Mesenchymal stem cell (in vitro differentiated cells and primary cell): ENCODE data around the gene DPF3.
A peak's percentile ranks its signal among the peaks of the same experiment; 100 is the strongest.

Source experiments
- DNase-seq: peaks from one replicate; pipeline ENCODE4 v3.0.0-alpha.2; 2013
- H2AFZ ChIP-seq: one replicate; pipeline ENCODE4 v1.6.1; 2013; ENCODE audit warnings: low read depth, mild to moderate bottlenecking, control low read depth, inconsistent platforms, low read length, moderate library complexity
- H2AK5ac ChIP-seq: 2 replicates; pipeline ENCODE4 v1.6.1; 2013; ENCODE audit warnings: low read length, moderate library complexity, mild to moderate bottlenecking, inconsistent platforms; ENCODE audit not compliant: severe bottlenecking
- H2BK120ac ChIP-seq: one replicate; pipeline ENCODE4 v1.6.1; 2013; ENCODE audit warnings: low read depth, mild to moderate bottlenecking, inconsistent platforms, low read length, moderate library complexity
- H2BK12ac ChIP-seq, 2 experiments: one replicate each; pipeline ENCODE4 v1.6.1; 2013; ENCODE audit warnings: inconsistent platforms in 2 of 2, low read length in 2 of 2, mild to moderate bottlenecking in 2 of 2, moderate library complexity in 2 of 2, control low read depth in 1 of 2
- H2BK15ac ChIP-seq: one replicate; pipeline ENCODE4 v1.6.1; 2013; ENCODE audit warnings: mild to moderate bottlenecking, low read depth, inconsistent platforms; ENCODE audit not compliant: poor library complexity, severe bottlenecking
- H2BK5ac ChIP-seq: 2 replicates; pipeline ENCODE4 v1.6.1; 2013; ENCODE audit warnings: low read depth, mild to moderate bottlenecking, low read length, control low read depth, inconsistent platforms; ENCODE audit not compliant: poor library complexity, severe bottlenecking
- H3K14ac ChIP-seq, 2 experiments: one replicate each; pipeline ENCODE4 v1.6.1; 2013; ENCODE audit warnings: inconsistent platforms in 2 of 2, low read length in 2 of 2, control low read depth in 1 of 2, mild to moderate bottlenecking in 1 of 2, moderate library complexity in 1 of 2
- H3K18ac ChIP-seq, 2 experiments: one replicate each; pipeline ENCODE4 v1.6.1; 2013; ENCODE audit warnings: inconsistent platforms in 2 of 2, low read length in 2 of 2, control low read depth in 1 of 2, low read depth in 1 of 2, mild to moderate bottlenecking in 1 of 2
- H3K23ac ChIP-seq, 2 experiments: one replicate each; pipeline ENCODE4 v1.6.1; 2013; ENCODE audit warnings: inconsistent platforms in 2 of 2, low read length in 2 of 2, mild to moderate bottlenecking in 2 of 2, moderate library complexity in 2 of 2, control low read depth in 1 of 2
- H3K27ac ChIP-seq: 2 replicates; pipeline ENCODE4 v1.5.1; 2013; ENCODE audit warnings: mild to moderate bottlenecking, moderate library complexity, low read length, control low read depth, inconsistent platforms; ENCODE audit not compliant: poor library complexity, severe bottlenecking
- H3K27me3 ChIP-seq, 2 experiments: 2 replicates each; pipeline versions ENCODE4 v1.6.1 to v1.7.0; 2013; ENCODE audit warnings: low read length in 2 of 2, mild to moderate bottlenecking in 2 of 2, moderate library complexity in 2 of 2, control low read depth in 1 of 2, inconsistent platforms in 1 of 2; ENCODE audit not compliant: control insufficient read depth in 1 of 2, insufficient read depth in 1 of 2
- H3K36me3 ChIP-seq, 2 experiments: 2 replicates each; pipeline versions ENCODE4 v1.6.1 to v1.7.0; 2013; ENCODE audit warnings: low read length in 2 of 2, control low read depth in 1 of 2, inconsistent platforms in 1 of 2, low read depth in 1 of 2, mild to moderate bottlenecking in 1 of 2; ENCODE audit not compliant: insufficient read depth in 2 of 2, control insufficient read depth in 1 of 2
- H3K4ac ChIP-seq, 2 experiments: one replicate each; pipeline ENCODE4 v1.6.1; 2013; ENCODE audit warnings: inconsistent platforms in 2 of 2, low read length in 2 of 2, mild to moderate bottlenecking in 2 of 2, moderate library complexity in 2 of 2, control low read depth in 1 of 2, low read depth in 1 of 2
- H3K4me1 ChIP-seq: 2 replicates; pipeline ENCODE4 v1.6.1; 2013; ENCODE audit warnings: low read depth, low read length, control low read depth; ENCODE audit not compliant: control insufficient read depth, insufficient read depth
- H3K4me2 ChIP-seq: 2 replicates; pipeline ENCODE4 v1.6.1; 2013; ENCODE audit warnings: low read length, mild to moderate bottlenecking, inconsistent platforms; ENCODE audit not compliant: poor library complexity, severe bottlenecking
- H3K4me3 ChIP-seq, 2 experiments: 2 replicates each; pipeline versions ENCODE4 v1.5.1 to v1.7.0; 2013; ENCODE audit warnings: low read length in 2 of 2, mild to moderate bottlenecking in 2 of 2, control low read depth in 1 of 2, low read depth in 1 of 2; ENCODE audit not compliant: insufficient read depth in 1 of 2
- H3K79me1 ChIP-seq: replicated peaks from 2 replicates; pipeline ENCODE4 v1.6.1; 2013; ENCODE audit warnings: mild to moderate bottlenecking, control low read depth, low read length, inconsistent platforms; ENCODE audit not compliant: poor library complexity, severe bottlenecking
- H3K9ac ChIP-seq: 2 replicates; pipeline ENCODE4 v1.7.0; 2013; ENCODE audit warnings: mild to moderate bottlenecking, low read length, moderate library complexity
- H3K9me3 ChIP-seq: 2 replicates; pipeline ENCODE4 v1.7.0; 2013; ENCODE audit warnings: mild to moderate bottlenecking, low read length; ENCODE audit not compliant: control insufficient read depth
- H4K8ac ChIP-seq: one replicate; pipeline ENCODE4 v1.6.1; 2013; ENCODE audit warnings: inconsistent platforms, mild to moderate bottlenecking, low read length, moderate library complexity
- H4K91ac ChIP-seq: one replicate; pipeline ENCODE4 v1.6.1; 2013; ENCODE audit warnings: mild to moderate bottlenecking, low read length, inconsistent platforms
- WGBS: methylation state at CpG from one replicate; pipeline ENCODE4 v1.1.7; 2013; ENCODE audit warnings: mixed read lengths; 5-methylcytosine and 5-hydroxymethylcytosine counted together

Gene DPF3

DNA sequence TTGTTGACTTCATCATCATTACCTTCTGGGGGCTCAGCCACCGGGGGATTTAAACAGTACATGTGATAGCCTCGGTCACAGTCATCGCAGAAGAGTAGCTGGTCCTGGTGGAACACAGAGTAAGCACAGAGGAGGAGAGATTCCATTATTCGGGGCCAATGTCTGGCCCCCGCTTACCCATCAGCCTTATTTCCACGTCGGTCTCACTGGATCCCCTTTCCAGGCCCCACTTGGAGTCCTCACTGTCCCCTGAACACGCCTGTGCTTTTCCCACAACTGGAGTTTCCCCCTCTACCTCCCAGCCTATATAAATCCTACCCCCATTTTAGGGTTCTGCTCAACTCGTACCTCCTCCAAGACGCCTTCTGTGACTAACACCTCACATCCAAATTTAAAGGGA lies 274.0 kb downstream of the DPF3 start:
- H4K8ac ChIP-seq: no peak overlapping the region
- H3K36me3 ChIP-seq: no peaks in the 10 kb centered on the region
- H3K9ac ChIP-seq: no peak overlapping the region
- no peaks in the 10 kb centered on the region for H3K27me3 ChIP-seq
- WGBS: 93% methylated on average over 10 of the region's 10 CpGs
- no peaks in the 10 kb centered on the region for H3K79me1 ChIP-seq
- H3K4me1 ChIP-seq: peaks cover 28% of the 10 kb centered on the region
- H4K91ac ChIP-seq: no peak overlapping the region
- no peak overlapping the region for H2AK5ac ChIP-seq
- no peak overlapping the region for H3K4me3 ChIP-seq
- no peak overlapping the region for H3K27ac ChIP-seq
- no peak for DNase-seq
- H3K14ac ChIP-seq: no peak overlapping the region
- H3K9me3 ChIP-seq: peaks cover 14% of the 10 kb centered on the region
- H3K4me2 ChIP-seq: no peak overlapping the region
- no peak overlapping the region for H3K23ac ChIP-seq
- H3K18ac ChIP-seq: no peak overlapping the region
- no peak overlapping the region for H2BK5ac ChIP-seq
- no peak overlapping the region for H2BK12ac ChIP-seq
- no peak overlapping the region for H2BK120ac ChIP-seq
- no peak overlapping the region for H2AFZ ChIP-seq
- H2BK15ac ChIP-seq: no peak overlapping the region
- H3K4ac ChIP-seq: no peak overlapping the region

DNA sequence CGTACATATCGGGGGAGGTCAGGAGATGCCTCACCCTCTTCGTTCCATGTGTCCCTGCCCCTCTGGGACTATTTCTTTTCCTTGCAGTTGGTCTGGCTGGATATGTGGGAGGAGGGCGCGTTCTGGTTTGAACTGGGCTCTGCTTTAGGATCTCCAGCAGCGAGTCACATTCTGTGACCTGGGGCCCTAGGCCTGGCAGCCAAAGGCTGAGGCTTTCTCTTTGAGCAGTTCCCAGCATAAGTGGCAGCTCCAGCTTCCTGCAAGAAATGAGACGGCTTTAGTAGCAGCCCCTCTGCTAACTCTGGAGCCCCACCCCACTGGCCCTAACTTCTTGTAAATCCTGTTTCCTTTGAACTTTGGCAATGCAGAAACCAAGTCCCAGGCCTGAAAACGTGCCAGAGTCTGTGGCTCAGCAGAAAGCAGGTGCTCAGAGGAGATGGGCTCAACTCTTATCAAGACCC lies 274.8 kb downstream of the DPF3 start:
- Histone ChIP-seq H3K79me1 (no peaks in the 10 kb centered on the region), H2BK120ac (no peak overlapping the region), H4K8ac (no peak overlapping the region), H3K9ac (no peak overlapping the region), H2BK15ac (no peak overlapping the region), H2AFZ (no peak overlapping the region), H3K36me3 (no peaks in the 10 kb centered on the region), H3K4me3 (no peak overlapping the region), H3K4me2 (no peak overlapping the region), H2BK5ac (no peak overlapping the region), H3K18ac (no peak overlapping the region), H3K4me1 (peaks cover 34% of the 10 kb centered on the region), H3K14ac (no peak overlapping the region), H2BK12ac (peak overlapping the region in 1 of 2 experiments; percentile 2), H4K91ac (no peak overlapping the region), H3K27ac (no peak overlapping the region), H3K4ac (no peak overlapping the region), H3K9me3 (peaks cover 11% of the 10 kb centered on the region), H2AK5ac (no peak overlapping the region), H3K27me3 (no peaks in the 10 kb centered on the region), H3K23ac (no peak overlapping the region)
- WGBS: 74% methylated on average over 8 of the region's 8 CpGs
- no peak for DNase-seq

DNA sequence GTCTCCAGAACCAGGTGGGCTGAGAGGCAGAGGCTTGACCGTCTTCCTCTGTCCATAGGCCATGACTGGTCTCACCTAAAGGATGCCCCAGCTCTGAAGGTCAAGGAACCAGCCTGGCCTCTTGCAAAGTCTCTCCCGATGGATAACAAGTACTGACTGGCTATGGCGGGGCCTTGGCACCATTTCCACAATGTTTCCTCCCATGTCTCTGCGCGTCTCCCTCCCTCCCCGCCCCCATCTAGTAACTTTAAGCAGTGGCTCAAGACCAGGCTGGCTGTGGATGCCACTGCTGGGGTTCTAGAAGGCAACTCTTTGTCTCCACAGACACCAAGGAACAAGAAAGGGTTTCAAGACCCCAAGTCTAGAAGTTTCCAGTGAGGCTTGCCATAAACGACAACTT lies 275.5 kb downstream of the DPF3 start:
- Histone ChIP-seq H2BK15ac (no peak overlapping the region), H3K27me3 (no peaks in the 10 kb centered on the region), H3K79me1 (no peaks in the 10 kb centered on the region), H3K18ac (peak overlapping the region in 1 of 2 experiments; percentile 44), H4K8ac (no peak overlapping the region), H2BK5ac (no peak overlapping the region), H3K4me3 (no peak overlapping the region), H2BK120ac (no peak overlapping the region), H2AFZ (no peak overlapping the region), H3K4me2 (no peak overlapping the region), H2BK12ac (peak overlapping the region in 1 of 2 experiments; percentile 72), H3K9ac (no peak overlapping the region), H3K27ac (peak overlapping the region; percentile 96), H3K4me1 (peaks cover 42% of the 10 kb centered on the region), H3K23ac (no peak overlapping the region), H3K4ac (no peak overlapping the region), H4K91ac (no peak overlapping the region), H3K36me3 (no peaks in the 10 kb centered on the region), H2AK5ac (peak overlapping the region; percentile 42), H3K14ac (no peak overlapping the region), H3K9me3 (peaks cover 8% of the 10 kb centered on the region)
- no peak for DNase-seq
- WGBS: 94% methylated on average over 7 of the region's 7 CpGs

DNA sequence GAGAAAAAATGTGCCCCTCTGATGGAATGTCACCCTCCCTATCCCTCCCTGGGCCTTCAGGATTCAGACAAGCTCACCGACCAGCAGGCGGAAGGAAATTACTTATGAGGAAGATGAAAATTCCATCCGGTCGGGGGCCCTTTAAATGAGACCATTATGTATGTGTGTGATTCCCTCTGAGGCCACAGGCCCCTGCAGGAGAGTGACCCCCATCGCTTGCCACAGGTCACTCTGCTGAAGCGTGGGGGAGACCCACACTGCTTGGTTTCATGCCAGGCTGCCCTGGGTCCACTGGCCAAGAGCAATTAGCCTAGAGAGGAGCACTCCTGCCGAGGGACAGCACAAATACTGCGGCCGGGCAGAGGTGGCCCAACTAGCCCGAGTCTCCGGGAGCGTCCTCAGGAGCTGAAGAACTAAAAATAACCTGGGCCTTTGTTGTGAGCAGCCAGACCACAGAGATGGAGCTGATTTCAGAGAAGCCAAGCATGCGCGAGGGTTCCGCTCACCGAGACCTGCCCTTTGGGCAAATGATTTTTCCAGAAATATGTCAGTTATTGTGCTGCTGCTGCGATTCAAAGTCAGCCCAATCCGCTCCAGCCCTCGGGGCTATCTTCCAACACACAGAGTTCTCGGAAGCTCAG lies 276.4 kb downstream of the DPF3 start:
- H3K27me3 ChIP-seq: no peaks in the 10 kb centered on the region
- peak overlapping the region; percentile 55 for H2AFZ ChIP-seq
- WGBS: 81% methylated on average over 20 of the region's 20 CpGs
- peak overlapping the region; percentile 68 for H4K8ac ChIP-seq
- peak overlapping the region; percentile 94 for H2BK5ac ChIP-seq
- no peaks in the 10 kb centered on the region for H3K79me1 ChIP-seq
- H3K36me3 ChIP-seq: no peaks in the 10 kb centered on the region
- H3K27ac ChIP-seq: peak overlapping the region; percentile 96
- no peak overlapping the region for H2BK120ac ChIP-seq
- no peak for DNase-seq
- H3K4me3 ChIP-seq: no peak overlapping the region
- H2AK5ac ChIP-seq: peak overlapping the region; percentile 47
- peaks cover 49% of the 10 kb centered on the region for H3K4me1 ChIP-seq
- H3K4me2 ChIP-seq: peak overlapping the region; percentile 26
- peak overlapping the region in 1 of 2 experiments; percentile 85 for H2BK12ac ChIP-seq
- H3K23ac ChIP-seq: no peak overlapping the region
- H3K9me3 ChIP-seq: peaks cover under 1% of the 10 kb centered on the region
- peak overlapping the region; percentile 23 to 58 for H3K18ac ChIP-seq
- H2BK15ac ChIP-seq: no peak overlapping the region
- peak overlapping the region; percentile 19 for H4K91ac ChIP-seq
- no peak overlapping the region for H3K4ac ChIP-seq
- H3K9ac ChIP-seq: no peak overlapping the region
- peak overlapping the region in 1 of 2 experiments; percentile 63 for H3K14ac ChIP-seq
